ENCODE results near the gene CHPT1.

DNA sequence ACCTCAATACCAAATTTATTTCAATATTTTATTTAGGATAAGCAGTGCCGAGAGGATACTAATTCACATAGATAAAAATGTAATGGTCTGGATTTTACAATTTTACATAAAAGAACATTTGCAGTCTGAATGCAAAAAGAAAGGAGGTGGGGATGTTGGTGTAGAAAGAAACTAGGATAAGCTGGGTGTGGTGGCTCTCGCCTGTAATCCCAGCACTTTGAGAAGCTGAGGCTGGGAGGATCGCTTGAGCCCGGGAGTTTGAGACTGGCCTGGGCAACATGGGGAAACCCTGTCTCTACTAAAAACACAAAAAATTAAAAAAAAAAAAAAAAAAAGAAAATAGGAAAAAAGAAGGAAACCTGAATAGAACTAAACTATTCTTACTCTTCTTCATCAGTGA lies 25.0 kb downstream of the CHPT1 start:
- TF ChIP-seq, protein P1, sequence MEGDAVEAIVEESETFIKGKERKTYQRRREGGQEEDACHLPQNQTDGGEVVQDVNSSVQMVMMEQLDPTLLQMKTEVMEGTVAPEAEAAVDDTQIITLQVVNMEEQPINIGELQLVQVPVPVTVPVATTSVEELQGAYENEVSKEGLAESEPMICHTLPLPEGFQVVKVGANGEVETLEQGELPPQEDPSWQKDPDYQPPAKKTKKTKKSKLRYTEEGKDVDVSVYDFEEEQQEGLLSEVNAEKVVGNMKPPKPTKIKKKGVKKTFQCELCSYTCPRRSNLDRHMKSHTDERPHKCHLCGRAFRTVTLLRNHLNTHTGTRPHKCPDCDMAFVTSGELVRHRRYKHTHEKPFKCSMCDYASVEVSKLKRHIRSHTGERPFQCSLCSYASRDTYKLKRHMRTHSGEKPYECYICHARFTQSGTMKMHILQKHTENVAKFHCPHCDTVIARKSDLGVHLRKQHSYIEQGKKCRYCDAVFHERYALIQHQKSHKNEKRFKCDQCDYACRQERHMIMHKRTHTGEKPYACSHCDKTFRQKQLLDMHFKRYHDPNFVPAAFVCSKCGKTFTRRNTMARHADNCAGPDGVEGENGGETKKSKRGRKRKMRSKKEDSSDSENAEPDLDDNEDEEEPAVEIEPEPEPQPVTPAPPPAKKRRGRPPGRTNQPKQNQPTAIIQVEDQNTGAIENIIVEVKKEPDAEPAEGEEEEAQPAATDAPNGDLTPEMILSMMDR (conservative IDR thresholded peaks at IDR 0.05 in 1 of 2, IDR thresholded peaks at IDR 0.05 in 1 of 2; ENCODE audit: extremely low read depth in 1 of 2, insufficient read depth in 1 of 2, low read depth in 1 of 2, low read length in 2 of 2), result no peak
- no peak for TF ChIP-seq EZH2 (IDR thresholded peaks at IDR 0.05; ENCODE audit: borderline replicate concordance, low read length)
